DMS153 treated with DMSO at 0.1 percent for 48 hours (cell line): ENCODE data around the gene SLITRK1.

Source experiments
- DNase-seq: peaks from one replicate; lab custom pipeline; 2025; ENCODE audit not compliant: unreplicated experiment; lab: John Stamatoyannopoulos, UW

SLITRK1 gene, protein sequence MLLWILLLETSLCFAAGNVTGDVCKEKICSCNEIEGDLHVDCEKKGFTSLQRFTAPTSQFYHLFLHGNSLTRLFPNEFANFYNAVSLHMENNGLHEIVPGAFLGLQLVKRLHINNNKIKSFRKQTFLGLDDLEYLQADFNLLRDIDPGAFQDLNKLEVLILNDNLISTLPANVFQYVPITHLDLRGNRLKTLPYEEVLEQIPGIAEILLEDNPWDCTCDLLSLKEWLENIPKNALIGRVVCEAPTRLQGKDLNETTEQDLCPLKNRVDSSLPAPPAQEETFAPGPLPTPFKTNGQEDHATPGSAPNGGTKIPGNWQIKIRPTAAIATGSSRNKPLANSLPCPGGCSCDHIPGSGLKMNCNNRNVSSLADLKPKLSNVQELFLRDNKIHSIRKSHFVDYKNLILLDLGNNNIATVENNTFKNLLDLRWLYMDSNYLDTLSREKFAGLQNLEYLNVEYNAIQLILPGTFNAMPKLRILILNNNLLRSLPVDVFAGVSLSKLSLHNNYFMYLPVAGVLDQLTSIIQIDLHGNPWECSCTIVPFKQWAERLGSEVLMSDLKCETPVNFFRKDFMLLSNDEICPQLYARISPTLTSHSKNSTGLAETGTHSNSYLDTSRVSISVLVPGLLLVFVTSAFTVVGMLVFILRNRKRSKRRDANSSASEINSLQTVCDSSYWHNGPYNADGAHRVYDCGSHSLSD

GRCh38 chr13:83881917-83882605 lies at the start of gene SLITRK1:
Gene SLITRK1, minus strand, starts transcription at chr13:83882474. Its CDS starts 967 bp downstream, at chr13:83881507.
- DNase-seq = peak; percentile 31

DNA sequence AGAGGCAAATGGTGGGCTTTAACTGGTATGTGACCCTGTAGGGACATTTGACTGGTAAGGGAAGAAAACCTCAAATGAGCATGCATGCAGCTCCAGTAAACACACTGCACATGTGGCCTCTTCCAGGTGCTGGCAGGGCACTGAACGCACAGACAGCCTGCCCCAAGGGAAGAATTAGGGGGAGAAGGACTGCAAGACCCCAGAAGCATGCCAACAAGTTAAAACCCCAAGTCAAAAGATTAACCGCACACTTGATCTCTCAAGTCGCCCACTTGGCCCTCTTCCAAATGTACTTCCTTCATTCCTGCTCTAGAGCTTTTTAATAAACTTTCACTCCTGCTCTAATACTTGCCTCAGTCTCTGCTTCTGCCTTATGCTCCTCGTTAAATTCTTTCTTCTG lies 46.9 kb upstream of the SLITRK1 start:
- no peak for DNase-seq

- no peak for DNase-seq
These were observed 37.5 kb upstream of the SLITRK1 start for GRCh38 chr13:83919775-83920174.

GRCh38 chr13:83914368-83914767 lies 32.1 kb upstream of the SLITRK1 start:
- no peak for DNase-seq

GRCh38 chr13:83907196-83907989 lies 25.1 kb upstream of the SLITRK1 start:
- DNase-seq = no peak

- DNase-seq = no peak
These were observed 24.1 kb upstream of the SLITRK1 start for GRCh38 chr13:83906240-83906820.

DNA sequence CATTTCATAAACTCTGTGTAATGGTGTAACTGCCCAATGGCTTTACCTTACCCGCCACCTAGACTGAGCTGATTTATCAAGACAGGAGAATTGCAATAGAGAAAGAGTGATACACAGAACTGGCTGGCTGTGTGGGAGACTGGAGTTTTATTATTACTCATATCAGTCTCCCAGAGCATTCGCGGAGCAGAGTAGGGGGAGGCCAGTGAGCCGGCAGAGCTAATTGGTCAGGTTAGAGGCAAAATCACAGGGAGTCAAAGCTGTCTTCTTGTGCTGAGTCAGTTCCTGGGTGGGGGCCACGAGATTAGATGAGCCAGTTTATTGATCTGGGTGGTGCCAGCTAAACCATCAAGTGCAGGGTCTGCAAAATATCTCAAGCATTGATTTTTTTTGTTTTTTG lies 23.4 kb upstream of the SLITRK1 start:
- no peak for DNase-seq

- DNase-seq = no peak
These were observed 13.8 kb upstream of the SLITRK1 start for GRCh38 chr13:83895994-83896580.

DNA sequence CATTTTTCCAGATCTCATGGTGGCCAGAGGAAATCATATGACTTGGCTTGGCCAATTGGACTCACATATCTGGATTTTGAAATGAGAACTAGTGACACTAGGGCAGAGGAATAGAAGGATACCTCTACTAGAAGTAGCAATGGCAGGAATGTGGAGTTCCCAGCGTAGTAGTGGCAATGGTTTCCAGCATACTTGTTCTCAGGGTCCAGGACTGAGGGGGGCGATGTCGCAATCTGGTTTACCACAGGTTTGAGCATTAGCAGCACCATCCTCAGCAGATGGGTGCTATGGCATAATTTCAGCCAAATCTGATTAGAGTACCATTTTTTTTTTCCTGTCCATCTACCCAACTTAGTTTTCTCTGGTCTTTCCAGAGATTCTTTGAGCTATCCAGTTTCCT lies 8.1 kb upstream of the SLITRK1 start:
- DNase-seq = no peak

DNA sequence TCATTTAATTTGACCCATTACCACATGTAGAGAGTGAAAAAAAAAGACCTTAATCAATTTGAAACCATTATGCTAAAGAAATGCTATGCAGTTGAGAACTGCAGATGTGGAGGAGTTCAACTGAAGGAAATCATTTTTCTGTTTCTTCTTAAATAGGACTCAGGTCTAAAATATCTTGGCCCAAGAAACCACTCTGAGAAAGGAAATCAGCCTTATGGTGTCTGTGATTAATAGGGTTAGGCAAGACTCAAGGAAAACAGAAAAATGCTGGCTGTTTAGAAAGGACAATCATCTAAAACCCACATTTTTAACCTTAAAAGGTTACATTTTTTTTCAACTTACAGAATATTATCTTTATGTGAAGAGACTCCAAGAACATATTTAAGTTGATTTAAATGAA lies 1.9 kb upstream of the SLITRK1 start:
- no peak for DNase-seq

DNA sequence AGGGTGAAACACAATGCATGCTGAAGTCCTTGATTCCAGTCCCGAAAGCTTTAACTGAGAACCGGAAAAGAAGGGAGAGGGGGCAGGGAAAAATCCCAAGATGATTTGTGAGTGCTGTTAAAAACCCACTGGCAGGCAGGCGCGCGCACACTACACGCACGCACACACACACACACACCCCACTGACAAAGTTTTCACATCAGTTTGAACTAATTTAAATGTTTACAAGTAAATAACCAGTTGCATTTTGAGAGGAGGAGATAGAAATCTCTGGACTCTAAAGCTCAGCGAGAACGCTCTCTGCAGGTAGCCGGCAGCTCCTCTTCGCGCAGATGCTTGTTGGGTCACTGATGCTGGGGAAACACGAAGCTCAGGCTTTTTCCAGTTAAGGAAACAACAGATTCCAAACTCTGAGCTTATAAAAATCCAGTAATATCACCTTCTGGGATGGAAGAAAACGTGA lies 818 bp upstream of the SLITRK1 start:
- peak; percentile 41 for DNase-seq

- DNase-seq = no peak
These were observed 309 bp upstream of the SLITRK1 start for GRCh38 chr13:83882606-83882959.

DNA sequence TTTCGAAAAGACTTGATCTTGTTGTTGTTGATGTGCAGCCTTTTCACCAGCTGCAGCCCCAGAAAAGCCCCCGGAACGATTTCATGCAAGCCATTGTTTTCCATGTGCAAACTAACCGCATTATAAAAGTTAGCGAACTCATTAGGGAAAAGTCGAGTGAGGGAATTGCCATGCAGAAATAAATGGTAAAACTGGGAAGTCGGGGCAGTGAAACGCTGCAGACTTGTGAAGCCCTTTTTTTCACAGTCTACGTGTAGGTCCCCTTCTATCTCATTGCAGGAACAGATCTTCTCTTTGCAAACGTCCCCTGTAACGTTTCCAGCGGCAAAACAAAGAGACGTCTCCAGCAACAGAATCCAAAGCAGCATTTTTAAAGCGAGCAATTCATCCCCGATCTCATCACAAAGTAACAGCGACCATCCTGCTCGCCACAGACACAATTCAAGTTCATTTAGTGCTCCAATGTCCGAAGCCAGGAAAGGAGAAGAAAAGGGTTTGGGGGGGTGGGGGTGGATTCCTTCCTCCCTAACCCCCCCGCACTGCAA lies 1.1 kb downstream of the SLITRK1 start:
- no peak for DNase-seq

- no peak for DNase-seq
These were observed 1.8 kb downstream of the SLITRK1 start for GRCh38 chr13:83880275-83881139.

GRCh38 chr13:83879431-83880171 lies 2.7 kb downstream of the SLITRK1 start:
- no peak for DNase-seq

GRCh38 chr13:83878691-83879430 lies 3.4 kb downstream of the SLITRK1 start:
- no peak for DNase-seq

DNA sequence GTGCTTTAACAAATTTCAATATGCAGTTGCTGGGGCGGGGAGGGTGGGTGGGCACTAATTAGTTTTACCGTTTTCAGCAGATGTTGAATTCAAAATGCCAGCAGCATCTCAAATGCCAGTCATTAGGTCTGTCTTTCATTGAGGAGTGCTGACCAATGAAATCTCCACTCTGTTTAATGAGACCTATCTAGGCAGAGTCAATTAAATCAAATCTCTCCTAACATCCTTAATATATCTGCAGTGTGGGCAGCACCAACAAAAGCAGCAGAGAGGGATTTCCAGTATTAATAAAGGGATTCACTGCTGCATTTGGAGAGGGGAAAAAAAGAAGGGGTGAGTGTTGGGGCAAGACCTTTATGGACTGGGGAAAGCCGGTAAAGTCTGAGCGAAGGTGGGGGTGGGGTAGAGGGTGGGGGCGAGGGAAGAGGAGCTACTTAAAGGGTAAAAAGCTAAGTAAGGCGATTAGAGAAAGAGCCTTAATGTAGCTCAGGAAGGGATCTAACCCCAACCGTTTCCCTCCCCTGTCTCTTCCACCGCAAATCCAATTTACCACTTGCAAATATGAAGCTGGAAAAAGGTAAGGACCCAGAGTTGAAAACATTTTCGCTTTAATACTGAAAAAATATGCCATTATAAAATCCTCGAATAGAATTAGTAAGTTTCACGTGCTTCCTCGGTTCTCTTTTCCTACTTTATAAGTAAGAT lies 4.5 kb downstream of the SLITRK1 start:
- no peak for DNase-seq
